Heart right ventricle (tissue), 16 donors: ENCODE data around the gene ZNF695. TPM values are rescaled to one million over a fixed set of nuclear protein-coding genes. Genes with fewer than 3 reads are reported as not detected.

Source experiments
- ATAC-seq, 8 donors: fragments of 200-7000 bp; cut with Tn5 transposase; one replicate each; pipeline ENCODE4 v1.9.1; 2020; ENCODE audit warnings: mild to moderate bottlenecking in 8 of 8, moderate library complexity in 8 of 8, moderate number of reproducible peaks in 1 of 8
- DNase-seq, 2 donors: peaks; one replicate each; pipeline ENCODE4 v3.0.0-alpha.2; 2020
- H3K27ac ChIP-seq, 10 donors: fragments of 200-600 bp; sonication (generic) in 2 of 10; one replicate each; pipeline versions ENCODE4 v1.5.0 to v1.8.0; 2020 to 2022; ENCODE audit warnings: mild to moderate bottlenecking in 3 of 10
- H3K27me3 ChIP-seq, 7 donors: fragments of 200-600 bp; one replicate each; pipeline ENCODE4 v1.8.0; 2021 to 2022; ENCODE audit warnings: mild to moderate bottlenecking in 2 of 7
- H3K36me3 ChIP-seq, 9 donors: fragments of 200-600 bp; sonication (generic) in 1 of 9; one replicate each; pipeline versions ENCODE4 v1.5.0 to v1.8.0; 2020 to 2022; ENCODE audit warnings: mild to moderate bottlenecking in 2 of 9
- H3K4me1 ChIP-seq, 9 donors: fragments of 200-600 bp; sonication (generic) in 1 of 9; one replicate each; pipeline versions ENCODE4 v1.5.0 to v1.8.0; 2020 to 2022; ENCODE audit warnings: mild to moderate bottlenecking in 4 of 9
- H3K4me3 ChIP-seq, 10 donors: fragments of 200-600 bp; sonication (generic) in 2 of 10; one replicate each; pipeline versions ENCODE4 v1.5.0 to v1.8.0; 2020 to 2022; ENCODE audit warnings: mild to moderate bottlenecking in 7 of 10, moderate library complexity in 2 of 10
- H3K9me3 ChIP-seq, 11 donors: fragments of 200-600 bp in 10 of 11; sonication (generic) in 2 of 11; one replicate each; pipeline versions ENCODE4 v1.5.0 to v1.8.0; 2013 to 2022; ENCODE audit warnings: mild to moderate bottlenecking in 2 of 11, control low read depth in 1 of 11, moderate library complexity in 1 of 11
- CTCF ChIP-seq, 9 donors: fragments of 200-600 bp; sonication (generic) in 2 of 9; IDR thresholded peaks; one replicate each; pipeline versions ENCODE4 v1.5.0 to v1.8.0; 2021 to 2022; ENCODE audit warnings: antibody characterized with exemption in 9 of 9, mild to moderate bottlenecking in 5 of 9, moderate library complexity in 1 of 9
- WGBS, 2 donors: extraction: QIAGEN DNeasy Blood & Tissue Kit; methylation state at CpG; one replicate each; pipeline ENCODE4 v1.1.7; 2013; ENCODE audit warnings: inconsistent platforms in 1 of 2; 5-methylcytosine and 5-hydroxymethylcytosine counted together
- intact Hi-C, 10 donors: fragments of 100-400 bp; cut with DNase I; formaldehyde crosslinking; loops; one replicate each; pipeline versions ENCODE4 v1.11.1 to v1.14.2; 2022
- polyA plus RNA-seq, 2 donors: library from polyadenylated mRNA; stranded (reverse); fragments of 200-250 nt; gene quantifications; one replicate each; pipeline ENCODE4 v1.2.3, GENCODE V29; 2013
- total RNA-seq, 10 donors: library from RNA; stranded (reverse); fragmentation: NEBNext Ultra II Directional in 3 of 10; extraction: Animal tissue kit (Norgen Biotek cat#: 25700) in 3 of 10; gene quantifications; one replicate each; pipeline versions ENCODE4 v1.2.1 to v1.2.4, GENCODE V29; 2021 to 2023
- donor health status: Arrhythmogenic right ventricular cardiomyopathy.
- donor health status: ischemic (EF 13 %, LVEDD 7.1; RV severe dilation, severe dysfunction).
- donor health status: healthy with polysubstance abuse.
- donor health status: DM: no; HTN: yes; CAD: no.
- donor health status: DM: no; HTN: no; CAD: no.
- donor health status: ischemic (EF 25% LVEDD 6.9; RV normal size, moderate dysfunction).
- donor health status: ischemic (EF 25% LVEDD 5.7; RV mildly dilated, moderate dysfunction).
- donor health status: healthy.
- donor health status: DM: yes; HTN: yes; CAD: no.
- donor health status: Ischemic cardiomyopathy.
- donor health status: ischemic (EF 35%, LVEDD 5.7; RV mildly dilated, moderate dysfunction).
- donor health status: nonischemic (EF 11% LVEDD 7.7; RV severe dilation, severe dysfunction).
- donor health status: DM: yes; HTN: yes; CAD: no.
- donor health status: PGD.
- donor health status: ischemic (EF 29% LVEDD 5.4; RV normal size, mild dysfunction).
- donor health status: nonischemic (EF 23%, LVEDD 6.1; RV moderate dilation, normal function).

The ZNF695 gene
- total and polyA plus RNA-seq, 12 donors: 0.01 to 0.25 (median 0.19) TPM; not detected in 9

- Histone ChIP-seq H3K4me1 (peaks cover 0 to 20% (median 8%) of the 10 kb centered on the region in 9 donors), H3K9me3 (no peaks in the 10 kb centered on the region), H3K36me3 (no peaks in the 10 kb centered on the region), H3K27ac (peak overlapping the region in 8 of 10 donors; percentile 25 to 78 (median 61)), H3K4me3 (no peak overlapping the region), H3K27me3 (no peaks in the 10 kb centered on the region)
- ATAC-seq: no peak
- TF ChIP-seq CTCF (IDR thresholded peaks at IDR 0.05): no peak
- DNase-seq: no peak
- WGBS, 2 donors: 87 to 91% methylated on average over 6 of the region's 6 CpGs
- intact Hi-C loops: loop anchor here in 1 of 10 donors (5.0 kb wide), 1 partner anchor 34 kb away; no protein-coding TSS in a partner anchor
Observed at GRCh38 chr1:246946366-246946765, 61.5 kb downstream of the ZNF695 start.

Other genes with a start within 250 kb of the ZNF695 start
- gene AHCTF1, start 76.1 kb downstream of the ZNF695 start, total RNA-seq: 10 to 100 TPM; 16.8 to 29.2 (median 19.2) TPM
- 1 to 10 TPM; 5.7 to 9.4 TPM for gene AHCTF1, start 76.1 kb downstream of the ZNF695 start, polyA plus RNA-seq
- gene ZNF670, start 70.8 kb upstream of the ZNF695 start, total RNA-seq: 1 to 10 TPM in 9 of 10 donors, under 1 TPM in 1; 0.42 to 1.6 (median 1.3) TPM
- 1 to 10 TPM in 1 of 2 donors, under 1 TPM in 1; 0.73 to 1.2 TPM for gene ZNF670, start 70.8 kb upstream of the ZNF695 start, polyA plus RNA-seq
- gene ZNF669, start 96.3 kb upstream of the ZNF695 start, total RNA-seq: 1 to 10 TPM; 2.1 to 4.7 (median 3.5) TPM
- gene ZNF669, start 96.3 kb upstream of the ZNF695 start, polyA plus RNA-seq: 1 to 10 TPM; 2.6 to 3.8 TPM
- gene ZNF124, start 164.0 kb upstream of the ZNF695 start, total RNA-seq: 10 to 100 TPM in 6 of 10 donors, 1 to 10 TPM in 4; 7.7 to 13.5 (median 10.2) TPM
- gene ZNF124, start 164.0 kb upstream of the ZNF695 start, polyA plus RNA-seq: 1 to 10 TPM in 1 of 2 donors, under 1 TPM in 1; 0.51 to 1.0 TPM
- gene VN1R5, start 248.0 kb upstream of the ZNF695 start, total RNA-seq: not detected
- gene VN1R5, start 248.0 kb upstream of the ZNF695 start, polyA plus RNA-seq: not detected